Measurements from ENCODE around the gene GGN.
A peak's percentile ranks its signal among the peaks of the same experiment; 100 is the strongest.

The GGN gene

GRCh38 chr19:38421856-38422255, 34.0 kb upstream of the GGN start:
- DNase-seq (ENCODE audit: low read depth in 1 of 2, low spot score in 1 of 2) = no peak
- Histone ChIP-seq H3K4me3 (replicated peaks; ENCODE audit: insufficient read depth, low read length) (no peak overlapping the region), H3K27me3 (ENCODE audit: insufficient read depth, poor library complexity, severe bottlenecking) (no peaks in the 10 kb centered on the region), H3K27ac (replicated peaks) (no peak overlapping the region)
- TF ChIP-seq, protein P1, sequence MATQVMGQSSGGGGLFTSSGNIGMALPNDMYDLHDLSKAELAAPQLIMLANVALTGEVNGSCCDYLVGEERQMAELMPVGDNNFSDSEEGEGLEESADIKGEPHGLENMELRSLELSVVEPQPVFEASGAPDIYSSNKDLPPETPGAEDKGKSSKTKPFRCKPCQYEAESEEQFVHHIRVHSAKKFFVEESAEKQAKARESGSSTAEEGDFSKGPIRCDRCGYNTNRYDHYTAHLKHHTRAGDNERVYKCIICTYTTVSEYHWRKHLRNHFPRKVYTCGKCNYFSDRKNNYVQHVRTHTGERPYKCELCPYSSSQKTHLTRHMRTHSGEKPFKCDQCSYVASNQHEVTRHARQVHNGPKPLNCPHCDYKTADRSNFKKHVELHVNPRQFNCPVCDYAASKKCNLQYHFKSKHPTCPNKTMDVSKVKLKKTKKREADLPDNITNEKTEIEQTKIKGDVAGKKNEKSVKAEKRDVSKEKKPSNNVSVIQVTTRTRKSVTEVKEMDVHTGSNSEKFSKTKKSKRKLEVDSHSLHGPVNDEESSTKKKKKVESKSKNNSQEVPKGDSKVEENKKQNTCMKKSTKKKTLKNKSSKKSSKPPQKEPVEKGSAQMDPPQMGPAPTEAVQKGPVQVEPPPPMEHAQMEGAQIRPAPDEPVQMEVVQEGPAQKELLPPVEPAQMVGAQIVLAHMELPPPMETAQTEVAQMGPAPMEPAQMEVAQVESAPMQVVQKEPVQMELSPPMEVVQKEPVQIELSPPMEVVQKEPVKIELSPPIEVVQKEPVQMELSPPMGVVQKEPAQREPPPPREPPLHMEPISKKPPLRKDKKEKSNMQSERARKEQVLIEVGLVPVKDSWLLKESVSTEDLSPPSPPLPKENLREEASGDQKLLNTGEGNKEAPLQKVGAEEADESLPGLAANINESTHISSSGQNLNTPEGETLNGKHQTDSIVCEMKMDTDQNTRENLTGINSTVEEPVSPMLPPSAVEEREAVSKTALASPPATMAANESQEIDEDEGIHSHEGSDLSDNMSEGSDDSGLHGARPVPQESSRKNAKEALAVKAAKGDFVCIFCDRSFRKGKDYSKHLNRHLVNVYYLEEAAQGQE (IDR thresholded peaks at IDR 0.05; ENCODE audit: insufficient replicate concordance, low read depth) = no peak
- no peak for TF ChIP-seq SPI1 (IDR thresholded peaks at IDR 0.05; ENCODE audit: borderline replicate concordance, low read depth)
- TF ChIP-seq CTCF (IDR thresholded peaks at IDR 0.05; ENCODE audit: insufficient read depth, low read length) = no peak
- no peak for TF ChIP-seq GABPA (IDR thresholded peaks at IDR 0.05; ENCODE audit: low read depth)
- TF ChIP-seq POLR2AphosphoS5 (IDR thresholded peaks at IDR 0.05; ENCODE audit: low read depth) = no peak

GRCh38 chr19:38420935-38421334, 33.1 kb upstream of the GGN start:
- TF ChIP-seq, protein P1 (IDR thresholded peaks at IDR 0.05; ENCODE audit: insufficient replicate concordance, low read depth) = no peak
- TF ChIP-seq CTCF (IDR thresholded peaks at IDR 0.05; ENCODE audit: insufficient read depth, low read length) (no peak), SPI1 (IDR thresholded peaks at IDR 0.05; ENCODE audit: borderline replicate concordance, low read depth) (no peak), POLR2AphosphoS5 (IDR thresholded peaks at IDR 0.05; ENCODE audit: low read depth) (no peak), GABPA (IDR thresholded peaks at IDR 0.05; ENCODE audit: low read depth) (no peak)
- H3K4me3 ChIP-seq (replicated peaks; ENCODE audit: insufficient read depth, low read length) = no peak overlapping the region
- H3K27me3 ChIP-seq (ENCODE audit: insufficient read depth, poor library complexity, severe bottlenecking) = no peaks in the 10 kb centered on the region
- DNase-seq (ENCODE audit: low read depth in 1 of 2, low spot score in 1 of 2) = no peak
- H3K27ac ChIP-seq (replicated peaks) = no peak overlapping the region

DNA sequence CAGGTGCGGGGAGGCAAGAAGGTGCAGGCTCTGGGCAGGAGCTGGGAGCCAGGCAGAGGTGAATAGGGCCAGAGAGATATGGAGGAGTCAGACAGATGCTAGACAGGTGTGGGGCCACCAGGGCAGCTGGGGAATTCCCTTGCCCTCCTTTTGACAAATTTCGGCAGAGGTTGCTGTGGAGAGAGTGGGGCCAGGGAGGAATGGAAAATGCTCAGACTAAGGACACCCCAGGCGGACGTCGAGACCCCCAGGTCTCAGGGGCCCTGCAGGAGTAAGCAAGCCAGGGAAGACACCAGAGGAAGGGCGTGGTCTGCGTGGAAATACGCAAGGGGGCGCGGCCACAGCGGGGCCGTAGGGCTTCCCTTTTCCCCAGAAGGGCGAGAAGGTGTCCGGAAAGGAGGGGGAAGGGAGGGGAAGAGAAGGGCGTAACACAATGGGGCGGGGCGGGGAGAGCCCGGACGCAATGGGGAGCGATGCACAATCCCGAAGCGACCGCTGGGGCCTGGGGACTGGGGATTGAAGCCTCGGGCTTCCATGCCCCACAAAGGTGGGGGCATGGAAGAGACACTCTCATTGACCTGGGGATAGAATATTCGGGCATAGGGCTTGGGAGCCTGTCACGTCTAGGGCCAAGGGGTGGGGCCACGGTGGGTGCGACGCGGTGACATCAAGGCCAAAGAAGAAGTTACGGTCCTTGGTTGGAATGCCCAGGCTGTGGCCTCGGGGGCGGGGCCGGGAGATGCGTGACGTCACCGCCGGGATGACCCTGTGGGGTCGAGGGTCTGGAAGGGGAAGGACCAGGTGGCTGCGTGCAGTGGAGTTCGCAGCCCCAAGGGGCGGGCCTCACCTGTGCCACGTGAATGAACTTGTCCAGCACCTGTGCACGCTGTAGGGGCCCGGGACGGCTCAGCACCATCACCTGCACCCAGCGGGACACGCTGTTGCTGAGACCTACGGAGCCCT, 30.0 kb upstream of the GGN start:
- peak overlapping the region; percentile 51 for H3K4me3 ChIP-seq (replicated peaks; ENCODE audit: insufficient read depth, low read length)

More for the DNA sequence above, 30.0 kb upstream of the GGN start:
- H3K27me3 ChIP-seq (ENCODE audit: insufficient read depth, poor library complexity, severe bottlenecking) = no peaks in the 10 kb centered on the region
- peak; percentile 83 to 91 for DNase-seq (ENCODE audit: low read depth in 1 of 2, low spot score in 1 of 2)
- TF ChIP-seq POLR2AphosphoS5 (IDR thresholded peaks at IDR 0.05; ENCODE audit: low read depth) (no peak), CTCF (IDR thresholded peaks at IDR 0.05; ENCODE audit: insufficient read depth, low read length) (no peak), SPI1 (IDR thresholded peaks at IDR 0.05; ENCODE audit: borderline replicate concordance, low read depth) (peak; percentile 80; the same call in 1 of the 2 replicates), GABPA (IDR thresholded peaks at IDR 0.05; ENCODE audit: low read depth) (peak; percentile 40; the same call in 1 of the 2 replicates)
- TF ChIP-seq, protein P1 (IDR thresholded peaks at IDR 0.05; ENCODE audit: insufficient replicate concordance, low read depth) = no peak
- peak overlapping the region; percentile 55 for H3K27ac ChIP-seq (replicated peaks)
